ENCODE results near the gene ABCA7.

ABCA7 gene

GRCh38 chr19:1104311-1105007, 64.6 kb downstream of the ABCA7 start:
- Histone ChIP-seq H3K4me2 (ENCODE audit: low read length) (peak overlapping the region; percentile 90), H3K4me3 (ENCODE audit: low read length) (peak overlapping the region; percentile 75), H3K36me3 (ENCODE audit: insufficient read depth, low read length) (peaks cover 18% of the 10 kb centered on the region), H3K27me3 (ENCODE audit: control insufficient read depth, insufficient read depth, low read length) (no peaks in the 10 kb centered on the region), H3K4me1 (ENCODE audit: control insufficient read depth, insufficient read depth, low read length) (peaks cover 38% of the 10 kb centered on the region), H3K9ac (ENCODE audit: low read depth, low read length) (peak overlapping the region; percentile 89), H3K9me3 (replicated peaks; ENCODE audit: low read length) (no peaks in the 10 kb centered on the region)

DNA sequence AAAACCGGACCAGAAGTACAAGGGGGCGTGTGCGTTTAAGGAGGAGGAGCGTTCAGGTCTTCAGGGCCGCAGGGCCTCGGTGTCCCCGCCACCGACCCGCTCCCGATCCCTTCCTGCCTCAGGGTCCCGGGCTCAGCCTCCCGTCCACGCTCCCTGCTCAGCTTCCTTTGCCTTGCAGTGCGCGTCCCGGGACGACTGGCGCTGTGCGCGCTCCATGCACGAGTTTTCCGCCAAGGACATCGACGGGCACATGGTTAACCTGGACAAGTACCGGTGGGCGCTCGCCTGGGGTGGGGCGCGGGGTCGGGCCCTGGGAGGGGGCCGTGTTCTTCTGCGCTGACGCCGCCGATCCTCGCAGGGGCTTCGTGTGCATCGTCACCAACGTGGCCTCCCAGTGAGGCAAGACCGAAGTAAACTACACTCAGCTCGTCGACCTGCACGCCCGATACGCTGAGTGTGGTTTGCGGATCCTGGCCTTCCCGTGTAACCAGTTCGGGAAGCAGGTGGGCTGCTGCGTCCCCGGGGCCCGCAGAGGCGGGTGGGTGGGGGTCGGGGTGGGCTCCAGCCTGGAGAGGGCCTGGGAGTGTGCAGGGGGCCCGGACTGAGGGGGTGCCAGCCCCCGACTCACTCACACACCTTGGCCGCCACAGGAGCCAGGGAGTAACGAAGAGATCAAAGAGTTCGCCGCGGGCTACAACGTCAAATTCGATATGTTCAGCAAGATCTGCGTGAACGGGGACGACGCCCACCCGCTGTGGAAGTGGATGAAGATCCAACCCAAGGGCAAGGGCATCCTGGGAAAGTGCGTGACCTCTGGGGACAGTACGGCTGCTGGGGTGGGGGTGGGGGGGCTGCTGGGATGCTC, 65.3 kb downstream of the ABCA7 start:
- Histone ChIP-seq H3K4me1 (ENCODE audit: control insufficient read depth, insufficient read depth, low read length) (peaks cover 34% of the 10 kb centered on the region), H3K4me2 (ENCODE audit: low read length) (peak overlapping the region; percentile 90), H3K9me3 (replicated peaks; ENCODE audit: low read length) (no peaks in the 10 kb centered on the region), H3K9ac (ENCODE audit: low read depth, low read length) (peak overlapping the region; percentile 89), H3K27me3 (ENCODE audit: control insufficient read depth, insufficient read depth, low read length) (no peaks in the 10 kb centered on the region), H3K36me3 (ENCODE audit: insufficient read depth, low read length) (peaks cover 23% of the 10 kb centered on the region), H3K4me3 (ENCODE audit: low read length) (peak overlapping the region; percentile 75)

DNA sequence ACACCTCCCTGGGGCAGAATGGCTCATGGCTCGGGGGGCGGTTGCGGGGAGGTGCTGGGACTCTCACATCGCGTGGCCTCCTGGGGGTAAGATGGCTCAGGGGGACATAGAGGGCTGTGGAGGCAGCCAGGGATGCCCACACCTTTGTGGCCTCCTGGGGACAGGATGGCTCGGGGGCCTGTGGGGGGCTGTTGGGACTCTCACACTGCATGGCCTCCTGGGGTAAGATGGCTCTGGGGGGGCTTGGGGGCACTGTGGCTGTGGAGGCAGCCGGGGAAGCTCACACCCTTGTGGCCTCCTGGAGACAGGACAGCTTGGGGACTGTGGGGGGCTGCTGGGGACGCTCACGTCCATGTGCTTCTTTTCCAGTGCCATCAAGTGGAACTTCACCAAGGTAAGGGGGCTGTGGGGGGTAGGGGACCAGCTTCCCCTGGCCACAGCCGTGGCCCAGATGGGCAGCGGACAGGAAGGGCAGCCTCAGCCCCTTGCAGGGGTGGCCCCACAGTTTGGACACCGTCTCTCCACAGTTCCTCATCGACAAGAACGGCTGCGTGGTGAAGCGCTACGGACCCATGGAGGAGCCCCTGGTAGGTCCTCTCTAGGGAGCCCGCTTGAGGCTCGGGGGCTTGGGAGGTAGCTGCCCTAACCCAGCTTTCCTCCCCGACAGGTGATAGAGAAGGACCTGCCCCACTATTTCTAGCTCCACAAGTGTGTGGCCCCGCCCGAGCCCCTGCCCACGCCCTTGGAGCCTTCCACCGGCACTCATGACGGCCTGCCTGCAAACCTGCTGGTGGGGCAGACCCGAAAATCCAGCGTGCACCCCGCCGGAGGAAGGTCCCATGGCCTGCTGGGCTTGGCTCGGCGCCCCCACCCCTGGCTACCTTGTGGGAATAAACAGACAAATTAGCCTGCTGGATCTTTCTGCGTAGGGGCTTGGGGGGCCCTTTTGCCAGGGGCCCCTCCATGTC, 66.2 kb downstream of the ABCA7 start:
- Histone ChIP-seq H3K4me1 (ENCODE audit: control insufficient read depth, insufficient read depth, low read length) (peaks cover 33% of the 10 kb centered on the region), H3K4me3 (ENCODE audit: low read length) (peak overlapping the region; percentile 75), H3K27me3 (ENCODE audit: control insufficient read depth, insufficient read depth, low read length) (no peaks in the 10 kb centered on the region), H3K36me3 (ENCODE audit: insufficient read depth, low read length) (peaks cover 30% of the 10 kb centered on the region), H3K9ac (ENCODE audit: low read depth, low read length) (no peak overlapping the region), H3K9me3 (replicated peaks; ENCODE audit: low read length) (no peaks in the 10 kb centered on the region), H3K4me2 (ENCODE audit: low read length) (peak overlapping the region; percentile 90)

DNA sequence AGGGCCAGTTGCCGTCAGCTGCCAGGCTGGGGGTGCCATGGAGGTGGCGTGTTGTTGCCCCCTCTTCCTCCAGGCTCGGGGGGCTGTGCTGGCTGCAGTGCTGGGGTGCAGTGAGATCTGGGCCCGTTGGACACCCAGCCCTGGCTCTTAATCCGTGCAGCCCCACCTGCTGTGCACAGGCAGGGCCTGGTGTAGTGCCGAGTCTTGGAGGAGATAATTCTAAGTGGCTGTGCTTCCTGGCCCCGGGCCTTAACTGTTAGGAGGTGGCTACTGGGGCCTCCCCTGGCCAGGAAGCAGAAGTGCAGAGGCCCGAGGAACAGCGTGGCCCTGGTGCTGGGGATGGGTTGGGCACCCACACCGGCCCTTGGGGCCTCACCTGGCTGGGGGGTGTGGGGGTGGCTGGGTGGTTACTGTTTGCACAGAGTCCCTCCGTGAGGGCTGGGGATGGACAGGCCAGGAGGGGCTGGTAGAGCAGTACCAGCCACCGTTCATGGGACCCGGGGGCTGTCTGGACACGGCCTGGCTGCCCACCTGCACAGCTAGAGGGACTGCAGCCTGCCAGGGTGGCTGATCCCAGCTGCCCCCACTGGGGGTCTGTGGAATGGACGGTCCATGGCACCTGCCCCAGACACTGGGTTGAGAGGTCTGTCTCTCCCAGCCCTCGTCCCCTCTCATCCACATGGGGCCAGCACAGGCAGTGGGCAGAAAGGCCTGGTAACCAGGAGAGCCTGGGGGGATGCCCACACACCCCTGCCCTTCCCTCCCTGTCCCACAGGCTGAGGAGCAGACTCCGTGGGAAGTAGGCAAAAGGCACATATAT, 67.1 kb downstream of the ABCA7 start:
- Histone ChIP-seq H3K9ac (ENCODE audit: low read depth, low read length) (no peak overlapping the region), H3K27me3 (ENCODE audit: control insufficient read depth, insufficient read depth, low read length) (no peaks in the 10 kb centered on the region)

GRCh38 chr19:1107661-1108261, 67.9 kb downstream of the ABCA7 start:
- Histone ChIP-seq H3K27me3 (ENCODE audit: control insufficient read depth, insufficient read depth, low read length) (no peaks in the 10 kb centered on the region), H3K36me3 (ENCODE audit: insufficient read depth, low read length) (peaks cover 40% of the 10 kb centered on the region), H3K4me2 (ENCODE audit: low read length) (no peak overlapping the region), H3K9ac (ENCODE audit: low read depth, low read length) (no peak overlapping the region), H3K4me1 (ENCODE audit: control insufficient read depth, insufficient read depth, low read length) (peaks cover 20% of the 10 kb centered on the region), H3K4me3 (ENCODE audit: low read length) (no peak overlapping the region), H3K9me3 (replicated peaks; ENCODE audit: low read length) (no peaks in the 10 kb centered on the region)

More for the DNA sequence above, 67.1 kb downstream of the ABCA7 start:
- no peak overlapping the region for H3K4me3 ChIP-seq (ENCODE audit: low read length)
- no peak overlapping the region for H3K4me2 ChIP-seq (ENCODE audit: low read length)
- no peaks in the 10 kb centered on the region for H3K9me3 ChIP-seq (replicated peaks; ENCODE audit: low read length)
- peaks cover 24% of the 10 kb centered on the region for H3K4me1 ChIP-seq (ENCODE audit: control insufficient read depth, insufficient read depth, low read length)
- peaks cover 33% of the 10 kb centered on the region for H3K36me3 ChIP-seq (ENCODE audit: insufficient read depth, low read length)

GRCh38 chr19:1108291-1109031, 68.6 kb downstream of the ABCA7 start:
- Histone ChIP-seq H3K27me3 (ENCODE audit: control insufficient read depth, insufficient read depth, low read length) (no peaks in the 10 kb centered on the region), H3K36me3 (ENCODE audit: insufficient read depth, low read length) (peaks cover 45% of the 10 kb centered on the region), H3K9me3 (replicated peaks; ENCODE audit: low read length) (no peaks in the 10 kb centered on the region), H3K4me3 (ENCODE audit: low read length) (no peak overlapping the region), H3K4me2 (ENCODE audit: low read length) (no peak overlapping the region), H3K4me1 (ENCODE audit: control insufficient read depth, insufficient read depth, low read length) (peaks cover 19% of the 10 kb centered on the region), H3K9ac (ENCODE audit: low read depth, low read length) (no peak overlapping the region)

GRCh38 chr19:1109032-1109551, 69.2 kb downstream of the ABCA7 start:
- H3K27me3 ChIP-seq (ENCODE audit: control insufficient read depth, insufficient read depth, low read length), result no peaks in the 10 kb centered on the region
- no peak overlapping the region for H3K9ac ChIP-seq (ENCODE audit: low read depth, low read length)
- H3K4me1 ChIP-seq (ENCODE audit: control insufficient read depth, insufficient read depth, low read length), result peaks cover 24% of the 10 kb centered on the region
- no peak overlapping the region for H3K4me2 ChIP-seq (ENCODE audit: low read length)
- no peak overlapping the region for H3K4me3 ChIP-seq (ENCODE audit: low read length)
- H3K9me3 ChIP-seq (replicated peaks; ENCODE audit: low read length), result no peaks in the 10 kb centered on the region
- H3K36me3 ChIP-seq (ENCODE audit: insufficient read depth, low read length), result peaks cover 51% of the 10 kb centered on the region

DNA sequence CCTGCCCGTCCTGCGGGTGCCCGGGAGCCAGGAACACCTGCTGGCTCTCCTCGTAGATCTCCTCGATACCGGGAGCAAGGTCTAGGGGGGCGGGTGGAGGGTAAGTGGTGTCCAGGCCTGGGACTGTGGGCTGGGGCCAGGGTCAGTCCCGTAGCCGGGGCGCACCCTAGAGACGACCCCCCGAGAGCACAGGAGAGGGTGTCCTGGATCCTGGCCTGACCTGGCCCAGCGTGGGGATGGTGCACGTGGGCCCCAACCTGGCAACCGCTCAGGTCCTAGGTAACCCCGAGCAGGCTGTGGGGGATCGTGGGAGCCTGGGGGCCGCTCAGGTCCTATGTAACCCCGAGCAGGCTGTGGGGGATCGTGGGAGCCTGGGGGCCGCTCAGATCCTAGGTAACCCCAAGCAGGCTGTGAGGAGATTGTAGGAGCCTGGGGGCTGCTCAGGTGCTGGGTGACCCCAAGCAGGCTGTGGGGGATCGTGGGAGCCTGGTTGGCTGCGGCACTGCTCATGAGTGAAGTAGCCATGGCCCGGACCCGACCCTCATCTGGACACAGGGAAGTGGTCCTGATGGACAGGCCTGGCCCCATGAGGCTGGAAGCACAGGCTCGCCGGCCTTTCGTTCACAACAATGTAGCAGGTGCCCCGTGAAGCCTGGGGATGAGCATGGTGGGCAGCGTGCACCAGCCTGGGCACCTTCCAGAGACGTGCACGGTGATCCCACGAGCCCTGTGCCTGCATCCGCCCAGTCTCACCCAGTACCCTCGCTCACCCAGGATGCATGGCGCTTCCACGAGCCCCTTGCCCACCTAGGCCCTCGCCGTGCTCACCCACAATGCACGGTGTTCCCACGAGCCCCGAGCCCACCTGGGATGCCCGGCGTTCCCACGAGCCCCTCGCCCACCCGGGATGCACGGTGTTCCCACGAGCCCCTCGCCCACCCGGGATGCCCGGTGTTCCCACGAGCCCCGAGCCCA, 70.1 kb downstream of the ABCA7 start:
- no peak overlapping the region for H3K4me2 ChIP-seq (ENCODE audit: low read length)
- no peaks in the 10 kb centered on the region for H3K27me3 ChIP-seq (ENCODE audit: control insufficient read depth, insufficient read depth, low read length)
- no peak overlapping the region for H3K4me3 ChIP-seq (ENCODE audit: low read length)
- peaks cover 25% of the 10 kb centered on the region for H3K4me1 ChIP-seq (ENCODE audit: control insufficient read depth, insufficient read depth, low read length)
- peaks cover 54% of the 10 kb centered on the region for H3K36me3 ChIP-seq (ENCODE audit: insufficient read depth, low read length)
- H3K9me3 ChIP-seq (replicated peaks; ENCODE audit: low read length), result no peaks in the 10 kb centered on the region
- no peak overlapping the region for H3K9ac ChIP-seq (ENCODE audit: low read depth, low read length)
